ENCODE results near the gene CTNNB1.

GRCh38 chr3:41222012-41222411 is 22.7 kb downstream of the CTNNB1 start:
- no peak for TF ChIP-seq CTCF (conservative IDR thresholded peaks at IDR 0.05; ENCODE audit: low read depth, low read length)
- TF ChIP-seq EZH2 (IDR thresholded peaks at IDR 0.05; ENCODE audit: low read length, unreplicated experiment): no peak
